Sigmoid colon (tissue), 4 donors: ENCODE measurements around the gene LGALS9C.
"Not testable (repeated sequence)": the region's sequence is repeated elsewhere in the genome, so short reads cannot be mapped to it uniquely, and the experiment has no call there.

Experiments
- POLR2A ChIP-seq, 2 donors: fragments of 450-650 bp; IDR thresholded peaks; one replicate each; pipeline ENCODE4 v1.6.1; 2016; ENCODE audit warnings: antibody characterized with exemption in 2 of 2, mild to moderate bottlenecking in 2 of 2, moderate library complexity in 2 of 2
- POLR2AphosphoS5 ChIP-seq, 4 donors: sonication (generic); formaldehyde crosslinking; IDR thresholded peaks; one replicate each; pipeline ENCODE4 v1.6.1; 2017; ENCODE audit warnings: antibody characterized with exemption in 4 of 4
- TF ChIP-seq, protein P1 (sequence below), 4 experiments: fragments of 450-650 bp in 3 of 4; fragments of 200-600 bp in 1 of 4; IDR thresholded peaks; one replicate each; pipeline ENCODE4 v1.5.1; 2016 to 2019; ENCODE audit warnings: antibody characterized with exemption in 4 of 4, mild to moderate bottlenecking in 3 of 4, moderate library complexity in 2 of 4

DNA sequence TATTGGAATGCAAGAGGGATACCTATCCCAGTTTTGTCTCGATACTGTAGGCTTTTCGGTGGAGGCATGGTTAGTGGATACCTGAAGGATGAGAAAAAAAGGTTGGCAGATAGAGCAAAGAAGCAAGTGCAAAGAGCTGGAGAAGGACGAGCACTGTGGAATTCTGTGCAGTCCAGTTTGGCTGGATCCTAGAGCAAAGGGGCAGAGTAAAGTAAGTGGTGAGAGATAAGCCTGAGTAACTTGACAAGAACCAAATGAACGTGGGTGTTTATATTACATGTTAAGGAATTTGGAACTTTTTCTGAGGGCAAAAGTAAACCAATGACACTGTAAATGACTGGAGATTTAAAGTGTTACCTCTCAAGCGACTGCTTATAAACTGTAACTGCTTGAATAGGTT lies 66.3 kb downstream of the LGALS9C start:
- not testable (repeated sequence) for TF ChIP-seq POLR2A, POLR2AphosphoS5 (IDR thresholded peaks at IDR 0.05)
- TF ChIP-seq, protein P1, sequence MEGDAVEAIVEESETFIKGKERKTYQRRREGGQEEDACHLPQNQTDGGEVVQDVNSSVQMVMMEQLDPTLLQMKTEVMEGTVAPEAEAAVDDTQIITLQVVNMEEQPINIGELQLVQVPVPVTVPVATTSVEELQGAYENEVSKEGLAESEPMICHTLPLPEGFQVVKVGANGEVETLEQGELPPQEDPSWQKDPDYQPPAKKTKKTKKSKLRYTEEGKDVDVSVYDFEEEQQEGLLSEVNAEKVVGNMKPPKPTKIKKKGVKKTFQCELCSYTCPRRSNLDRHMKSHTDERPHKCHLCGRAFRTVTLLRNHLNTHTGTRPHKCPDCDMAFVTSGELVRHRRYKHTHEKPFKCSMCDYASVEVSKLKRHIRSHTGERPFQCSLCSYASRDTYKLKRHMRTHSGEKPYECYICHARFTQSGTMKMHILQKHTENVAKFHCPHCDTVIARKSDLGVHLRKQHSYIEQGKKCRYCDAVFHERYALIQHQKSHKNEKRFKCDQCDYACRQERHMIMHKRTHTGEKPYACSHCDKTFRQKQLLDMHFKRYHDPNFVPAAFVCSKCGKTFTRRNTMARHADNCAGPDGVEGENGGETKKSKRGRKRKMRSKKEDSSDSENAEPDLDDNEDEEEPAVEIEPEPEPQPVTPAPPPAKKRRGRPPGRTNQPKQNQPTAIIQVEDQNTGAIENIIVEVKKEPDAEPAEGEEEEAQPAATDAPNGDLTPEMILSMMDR (IDR thresholded peaks at IDR 0.05), result not testable (repeated sequence)
